Measurements from ENCODE around the gene CIBAR2.

CIBAR2 gene

GRCh38 chr16:85100265-85100664 is 12.0 kb downstream of the CIBAR2 start:
- DNase-seq, result no peak

GRCh38 chr16:85098565-85098964 is 13.7 kb downstream of the CIBAR2 start:
- DNase-seq, result no peak

DNA sequence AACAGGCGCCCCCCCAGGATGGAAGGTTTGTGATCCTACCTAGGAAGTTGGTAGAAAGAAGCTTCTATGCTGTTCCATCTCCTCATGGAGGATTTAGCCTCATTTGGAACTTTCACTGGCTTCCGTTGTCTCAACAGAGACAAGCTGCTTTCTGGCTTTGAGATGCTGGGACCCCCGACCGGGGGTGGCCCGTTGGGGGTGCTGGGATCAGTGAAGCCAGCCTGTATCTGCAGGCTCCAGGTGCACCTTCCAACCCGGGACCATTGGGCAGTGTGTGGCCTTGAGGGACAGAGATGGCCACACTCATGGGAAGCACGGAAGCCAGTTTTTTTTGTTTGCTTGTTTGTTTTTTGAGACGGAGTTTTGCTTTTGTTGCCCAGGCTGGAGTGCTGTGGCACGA is 15.4 kb downstream of the CIBAR2 start:
- DNase-seq, result no peak

DNA sequence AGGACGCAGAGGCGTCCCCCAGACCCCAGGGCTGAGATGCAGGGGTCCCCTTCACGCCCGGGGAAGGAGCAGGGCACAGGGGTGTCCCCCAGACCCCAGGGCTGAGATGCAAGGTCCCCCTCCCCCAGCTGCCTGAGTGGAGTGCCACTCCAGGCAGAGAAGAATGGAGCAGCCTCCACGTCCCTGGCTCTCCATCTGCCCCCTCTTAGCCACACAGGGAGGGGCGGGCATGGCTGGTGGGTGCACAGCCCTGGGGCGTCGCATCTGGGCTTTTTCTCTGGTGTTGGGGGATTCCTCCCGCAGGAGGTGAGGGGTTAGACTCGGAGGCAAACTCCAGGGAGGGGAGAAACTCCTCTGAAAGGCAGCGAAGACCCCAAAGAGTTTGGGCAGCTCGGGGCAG is 17.5 kb downstream of the CIBAR2 start:
- no peak for DNase-seq

- no peak for DNase-seq
Observed at GRCh38 chr16:85094176-85094805, 18.0 kb downstream of the CIBAR2 start.

- DNase-seq, result no peak
Observed at GRCh38 chr16:85093705-85094104, 18.6 kb downstream of the CIBAR2 start.

DNA sequence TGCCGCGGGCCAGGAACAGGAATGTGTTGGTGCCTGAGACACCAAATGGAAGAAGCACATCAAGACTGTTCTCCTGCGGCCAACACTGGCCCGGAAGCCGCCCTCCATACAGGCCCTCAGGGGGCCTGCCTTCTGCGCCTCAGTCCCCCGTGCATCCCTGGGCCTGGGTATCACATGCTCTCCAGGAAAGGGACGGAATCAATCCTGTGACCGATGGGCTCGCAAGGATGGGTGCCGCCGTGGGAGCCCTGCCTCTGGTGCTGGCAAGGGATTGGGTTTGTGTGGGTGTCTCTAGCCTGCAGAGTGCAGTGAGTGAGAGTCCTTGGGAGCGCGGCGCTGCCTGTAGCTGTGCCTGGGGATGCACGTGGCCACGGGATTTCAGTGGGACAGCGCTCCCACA is 19.4 kb downstream of the CIBAR2 start:
- DNase-seq, result no peak

GRCh38 chr16:85092309-85092708 is 20.0 kb downstream of the CIBAR2 start:
- DNase-seq, result no peak

DNA sequence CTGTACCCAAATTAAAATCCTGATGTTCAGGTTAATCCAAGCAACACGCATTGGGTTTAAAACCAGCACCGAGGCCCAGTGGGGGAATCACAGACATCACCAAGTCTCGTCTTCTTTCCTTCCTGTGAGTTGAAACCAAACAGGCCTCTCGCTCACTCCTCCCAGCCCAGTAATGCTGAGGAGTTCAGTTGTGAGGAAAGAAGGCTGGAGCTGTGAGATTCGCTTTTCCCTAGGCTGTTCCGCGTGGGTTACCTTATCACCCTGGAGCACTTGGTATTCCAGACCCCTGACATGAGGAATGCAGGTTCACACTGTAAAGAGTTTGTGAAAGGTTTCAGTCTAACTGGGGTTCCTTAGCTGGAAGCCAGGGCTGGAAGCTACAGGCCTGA is 20.8 kb downstream of the CIBAR2 start:
- DNase-seq, result no peak

DNA sequence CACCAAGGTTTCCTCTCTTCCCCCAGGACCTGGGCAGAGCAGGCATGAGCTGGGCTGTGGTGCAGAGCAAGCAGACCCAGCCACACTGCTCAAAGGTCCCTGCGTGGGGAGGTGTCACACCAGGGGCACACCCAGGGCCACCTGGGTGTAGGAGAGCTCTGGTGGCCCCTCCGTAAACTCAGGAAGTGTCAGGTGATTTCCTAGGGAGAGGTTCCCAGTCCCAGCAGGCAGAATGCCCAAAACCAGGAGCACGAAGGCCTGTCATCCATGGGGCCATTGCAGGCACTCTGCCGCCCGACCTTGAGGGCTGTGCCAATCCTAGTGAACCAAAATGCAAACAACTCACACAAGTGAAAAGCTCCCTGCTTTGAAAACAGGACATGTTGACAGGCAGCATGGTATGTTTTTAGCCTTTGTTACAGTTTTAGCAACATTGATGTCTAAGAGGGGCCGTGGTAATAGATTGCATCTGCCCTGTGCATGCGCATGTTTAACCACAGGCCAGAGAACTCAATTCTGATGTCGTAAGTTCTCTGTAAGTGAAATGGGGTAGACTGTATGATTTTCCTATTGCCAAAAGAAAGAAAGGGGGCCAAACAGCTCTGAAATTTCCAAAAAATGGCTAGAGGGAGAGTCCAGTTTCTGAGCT is 21.3 kb downstream of the CIBAR2 start:
- DNase-seq, result no peak

GRCh38 chr16:85090181-85090580 is 22.1 kb downstream of the CIBAR2 start:
- DNase-seq, result no peak

GRCh38 chr16:85089525-85089924 is 22.7 kb downstream of the CIBAR2 start:
- DNase-seq, result no peak

GRCh38 chr16:85088570-85089199 is 23.6 kb downstream of the CIBAR2 start:
- no peak for DNase-seq

- no peak for DNase-seq
Observed at GRCh38 chr16:85087899-85088569, 24.2 kb downstream of the CIBAR2 start.

- DNase-seq, result peak; percentile 35 to 63 (median 50)
Observed at GRCh38 chr16:85086347-85087291, 25.7 kb downstream of the CIBAR2 start.

- no peak for DNase-seq
Observed at GRCh38 chr16:85085721-85086120, 26.6 kb downstream of the CIBAR2 start.

- DNase-seq, result no peak
Observed at GRCh38 chr16:85084841-85085510, 27.3 kb downstream of the CIBAR2 start.

GRCh38 chr16:85083051-85083639 is 29.1 kb downstream of the CIBAR2 start:
- DNase-seq, result no peak

DNA sequence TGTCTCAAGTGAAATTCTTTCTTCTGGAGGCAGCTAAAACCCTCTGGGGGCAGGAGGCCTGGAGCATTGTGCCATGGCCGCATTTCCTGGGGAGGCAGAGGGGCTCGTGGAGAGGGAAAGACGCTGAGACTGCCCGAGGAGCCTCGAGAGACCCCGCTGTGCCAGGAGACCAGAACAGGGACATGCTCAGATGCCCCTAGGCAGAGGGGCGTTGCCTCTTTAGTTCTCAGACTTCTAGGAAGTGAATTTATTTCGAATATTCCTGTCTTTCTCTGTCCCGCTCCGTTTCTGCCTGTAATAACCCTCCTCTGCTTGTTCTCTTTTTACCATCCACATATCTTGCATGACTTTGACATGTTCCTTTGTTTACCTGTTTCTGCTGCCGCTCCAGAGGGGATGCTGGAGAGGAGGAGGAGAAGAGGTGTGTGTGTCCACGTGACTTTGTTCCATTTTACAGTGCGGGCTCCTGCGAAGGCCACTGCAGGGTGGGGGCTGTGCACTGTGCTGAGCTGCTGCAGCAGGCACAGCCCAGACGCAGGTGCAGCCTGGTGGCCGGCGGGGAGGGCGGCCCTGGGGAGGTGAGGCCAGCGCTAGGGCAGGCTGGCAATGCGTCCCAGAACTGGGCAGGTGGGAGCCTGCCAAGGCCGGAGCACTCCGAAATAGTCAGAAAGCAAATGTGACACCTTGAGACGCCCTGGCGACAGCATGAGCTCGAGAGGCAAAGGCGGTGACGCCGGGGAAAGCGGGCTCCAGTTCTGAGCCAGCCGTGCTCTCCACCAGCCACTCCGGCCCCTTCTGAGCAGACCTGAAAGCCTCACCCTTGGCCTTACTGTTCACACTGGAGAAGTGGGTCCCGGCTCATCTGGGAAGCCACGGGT is 29.9 kb downstream of the CIBAR2 start:
- DNase-seq, result no peak

DNA sequence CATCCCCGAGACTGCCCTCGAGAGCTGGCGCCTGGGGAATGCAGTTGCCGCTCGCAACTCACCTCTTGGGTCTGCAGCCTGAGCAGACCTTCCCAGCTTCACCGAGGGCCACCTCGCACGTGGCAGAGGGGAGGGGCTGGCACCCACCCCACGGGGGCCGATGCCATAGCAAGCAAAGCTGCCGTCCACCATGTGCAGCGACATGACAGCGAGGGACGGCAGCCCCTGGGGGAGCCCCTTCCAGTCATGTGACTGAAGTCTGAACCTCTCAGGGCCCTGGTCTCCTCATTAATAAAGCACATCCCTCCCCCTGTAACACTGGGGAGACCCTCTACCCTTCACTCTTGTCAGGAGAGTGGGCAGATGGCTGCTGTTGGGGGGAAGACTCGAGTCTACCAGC is 30.5 kb downstream of the CIBAR2 start:
- DNase-seq, result no peak

DNA sequence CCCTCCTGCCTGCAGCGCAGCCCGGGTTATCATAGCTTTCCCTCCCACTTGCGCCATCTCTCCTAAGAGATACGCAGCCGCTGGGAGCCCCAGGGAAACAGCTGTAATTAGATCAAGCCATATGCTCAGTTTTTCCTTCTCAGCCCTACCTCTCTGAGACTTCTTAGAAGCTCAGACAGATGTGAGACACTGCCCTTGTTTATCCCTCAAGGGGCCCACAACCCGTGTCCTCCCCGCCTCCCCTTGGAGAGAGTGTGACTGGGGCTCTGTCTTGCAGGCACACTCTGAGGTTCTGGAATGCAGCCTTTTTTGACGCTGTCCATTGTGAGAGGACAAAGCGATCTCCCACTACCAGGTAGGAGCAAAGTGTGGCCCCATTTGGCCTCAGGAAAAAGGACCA is 31.2 kb downstream of the CIBAR2 start:
- no peak for DNase-seq

All from activated CD4-positive, CD25-positive, alpha-beta regulatory T cell (primary cell).